Activated CD4-positive, alpha-beta T cell treated with anti-CD3 and anti-CD28 coated beads for 24 hours (primary cell): ENCODE data around the gene FAM149A.
A peak's percentile ranks its signal among the peaks of the same experiment; 100 is the strongest.

ENCODE experiments used
- DNase-seq, 2 donors: peaks; one replicate each; pipeline ENCODE4 v3.0.0-alpha.2; 2020; ENCODE audit warnings: low read depth in 2 of 2

Gene FAM149A

GRCh38 chr4:186158966-186159365 is 54.5 kb downstream of the FAM149A start:
- DNase-seq: no peak

DNA sequence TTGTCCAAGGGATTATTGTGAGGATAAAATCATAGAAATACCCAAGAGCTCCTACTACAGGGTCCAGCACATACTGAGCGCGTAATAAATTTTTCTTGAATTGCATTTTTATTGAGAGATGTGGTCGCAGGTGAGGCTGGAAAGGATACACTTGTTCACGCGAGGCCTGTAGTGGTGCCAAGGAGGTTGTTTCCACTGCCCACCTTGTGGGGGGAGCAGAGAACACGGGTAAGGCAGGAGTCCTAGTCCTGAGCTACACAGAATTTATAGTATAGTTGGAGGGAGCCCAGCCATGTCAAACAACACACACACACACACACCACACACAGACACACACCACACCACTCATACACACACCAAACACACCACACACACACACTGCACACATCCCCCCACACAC is 55.1 kb downstream of the FAM149A start:
- DNase-seq: no peak

GRCh38 chr4:186161138-186161537 is 56.6 kb downstream of the FAM149A start:
- no peak for DNase-seq

DNA sequence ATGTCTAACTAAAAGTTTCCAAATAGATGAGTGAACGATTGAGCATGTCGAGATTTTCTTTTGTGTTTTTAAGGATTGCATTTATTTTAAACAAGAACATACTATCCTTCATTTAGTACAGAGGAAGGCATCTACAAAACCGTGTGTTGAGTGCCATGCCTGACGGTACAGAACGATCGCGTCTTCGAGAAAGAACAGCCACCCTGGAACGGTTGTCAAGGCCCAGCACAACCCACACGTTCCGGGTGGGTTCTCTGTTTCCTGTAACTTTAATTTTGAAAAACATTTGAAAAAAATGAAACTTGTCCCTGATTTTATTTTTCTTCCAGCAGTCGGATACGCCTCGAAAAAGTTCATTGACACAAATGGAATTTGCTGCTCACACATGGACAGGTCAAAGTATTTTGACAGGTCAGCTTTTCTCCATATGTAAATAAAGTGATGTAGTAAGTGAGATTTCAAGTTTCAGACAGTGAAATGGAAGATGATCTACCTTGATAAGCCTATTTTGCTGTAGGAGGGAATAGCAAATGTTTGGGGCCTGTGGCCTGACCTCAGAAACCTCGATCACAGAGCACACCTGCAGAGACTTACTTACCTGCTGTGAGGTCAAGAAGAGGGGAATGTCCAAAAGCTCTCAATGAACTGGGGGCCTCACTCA is 62.5 kb downstream of the FAM149A start:
- no peak for DNase-seq

DNA sequence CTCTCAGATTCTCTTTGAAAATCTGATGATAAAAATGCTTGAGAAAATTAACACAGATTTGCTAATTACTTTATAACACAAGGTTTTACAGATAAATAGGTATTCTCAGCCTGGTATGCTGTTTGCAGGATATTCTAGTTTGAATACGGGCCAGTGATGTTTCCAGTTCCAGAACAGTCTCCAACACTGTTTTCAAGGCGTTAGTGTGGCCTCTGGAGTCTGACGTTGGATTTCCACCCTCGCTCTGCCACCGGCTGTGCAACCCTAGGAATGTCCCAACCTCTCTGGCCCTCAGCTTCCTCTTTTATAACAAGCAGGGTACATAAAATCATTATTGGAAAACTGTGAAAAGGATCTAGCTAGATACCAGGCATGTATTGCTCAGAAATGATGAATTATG is 63.1 kb downstream of the FAM149A start:
- no peak for DNase-seq

- no peak for DNase-seq
Measured at GRCh38 chr4:186168750-186169149, 64.2 kb downstream of the FAM149A start.

GRCh38 chr4:186169333-186169944 is 64.9 kb downstream of the FAM149A start:
- no peak for DNase-seq

- DNase-seq: no peak
Measured at GRCh38 chr4:186169945-186170802, 65.7 kb downstream of the FAM149A start.

DNA sequence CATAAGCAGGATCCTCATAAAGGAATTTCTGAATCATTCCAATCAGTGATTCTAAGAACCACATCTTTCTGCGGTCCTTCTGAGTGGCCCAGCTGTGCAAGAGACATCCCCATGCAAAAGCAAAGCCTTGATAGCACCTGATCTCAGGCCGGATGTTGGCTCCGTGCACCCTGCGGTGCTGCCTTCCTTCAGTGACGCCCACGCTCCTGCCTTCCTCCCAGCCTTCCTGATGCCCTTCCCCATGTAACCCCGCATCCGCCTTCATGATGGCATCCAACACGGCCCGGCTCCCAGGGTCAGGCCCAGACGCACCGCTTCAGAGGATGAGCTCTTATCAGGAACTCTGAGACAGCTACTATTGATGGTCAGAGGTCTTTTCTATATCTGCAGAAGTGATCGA is 66.5 kb downstream of the FAM149A start:
- no peak for DNase-seq

DNA sequence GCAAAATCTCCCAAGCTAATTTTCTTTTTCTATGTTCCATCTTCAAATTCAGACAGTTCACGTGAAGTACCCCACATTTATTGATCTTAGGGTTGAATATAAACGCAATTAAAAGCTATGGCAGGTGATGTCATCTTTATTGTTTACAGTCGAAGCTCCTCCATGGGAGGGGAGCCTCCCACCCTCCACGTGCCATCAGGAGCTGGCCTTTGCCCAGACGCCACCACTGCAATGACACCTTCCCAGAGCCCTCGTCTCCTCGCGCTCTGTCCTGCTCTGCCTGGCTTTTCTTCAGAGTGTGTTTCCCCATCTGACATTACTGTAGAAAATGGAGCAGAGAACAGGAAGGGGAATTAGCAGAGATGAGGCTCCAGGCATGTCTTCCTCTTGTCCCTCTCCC is 68.0 kb downstream of the FAM149A start:
- DNase-seq: no peak

DNA sequence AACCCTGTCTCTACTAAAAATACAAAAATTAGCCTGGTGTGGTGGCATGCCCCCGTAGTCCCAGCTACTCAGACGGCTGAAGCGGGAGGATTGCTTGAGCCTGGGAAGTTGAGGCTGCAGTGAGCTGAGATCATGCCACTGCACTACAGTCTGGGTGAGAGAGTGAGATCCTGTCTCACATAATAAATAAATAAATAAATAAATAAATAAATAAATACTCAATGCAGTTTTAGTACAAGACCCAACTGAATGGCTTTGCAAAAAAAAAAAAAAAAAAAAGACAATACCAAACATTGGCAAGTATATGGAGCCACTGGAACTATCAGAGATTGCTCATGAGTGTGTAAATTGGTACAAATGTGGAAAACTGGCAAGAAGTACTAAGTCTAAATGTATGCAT is 83.6 kb downstream of the FAM149A start:
- DNase-seq: no peak

GRCh38 chr4:186189656-186190055 is 85.2 kb downstream of the FAM149A start:
- no peak for DNase-seq

DNA sequence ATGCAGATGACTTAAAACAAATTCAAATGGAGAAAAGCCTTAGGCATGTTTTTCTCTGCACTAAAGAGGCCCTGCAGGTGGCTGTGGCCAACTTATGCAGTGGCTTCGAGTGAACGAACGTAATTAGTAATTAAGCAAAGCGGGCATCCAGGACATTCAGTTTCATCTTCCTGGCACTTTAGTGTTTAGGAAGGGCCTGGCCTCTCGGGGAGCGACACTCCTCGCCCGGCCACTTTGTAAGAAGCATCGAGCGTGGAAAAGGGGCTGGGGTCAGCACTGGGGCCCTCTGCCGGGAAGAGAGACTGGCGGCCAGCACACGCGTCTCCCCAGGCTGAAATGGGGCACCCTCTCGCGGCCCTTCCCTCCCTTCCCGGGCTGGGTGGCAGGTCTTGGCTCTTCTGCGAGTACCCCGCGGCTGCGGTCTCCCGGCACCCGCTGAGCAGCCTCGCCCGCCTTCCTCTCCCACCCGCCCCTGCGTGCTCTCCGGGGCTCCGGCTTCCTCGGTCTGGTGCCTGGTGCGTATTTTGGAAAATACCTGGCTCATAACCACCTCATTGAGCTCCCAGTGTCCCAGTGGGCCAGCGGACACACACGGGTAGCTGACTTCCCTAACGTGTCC is 86.2 kb downstream of the FAM149A start:
- peak; percentile 23 to 24 for DNase-seq

- peak; percentile 76 to 77 for DNase-seq
Measured at GRCh38 chr4:186191200-186192065, 86.9 kb downstream of the FAM149A start, which contains the start of gene CYP4V2. Gene CYP4V2 (plus strand): TSS chr4:186191567. CDS start chr4:186191824, 257 bp downstream.

DNA sequence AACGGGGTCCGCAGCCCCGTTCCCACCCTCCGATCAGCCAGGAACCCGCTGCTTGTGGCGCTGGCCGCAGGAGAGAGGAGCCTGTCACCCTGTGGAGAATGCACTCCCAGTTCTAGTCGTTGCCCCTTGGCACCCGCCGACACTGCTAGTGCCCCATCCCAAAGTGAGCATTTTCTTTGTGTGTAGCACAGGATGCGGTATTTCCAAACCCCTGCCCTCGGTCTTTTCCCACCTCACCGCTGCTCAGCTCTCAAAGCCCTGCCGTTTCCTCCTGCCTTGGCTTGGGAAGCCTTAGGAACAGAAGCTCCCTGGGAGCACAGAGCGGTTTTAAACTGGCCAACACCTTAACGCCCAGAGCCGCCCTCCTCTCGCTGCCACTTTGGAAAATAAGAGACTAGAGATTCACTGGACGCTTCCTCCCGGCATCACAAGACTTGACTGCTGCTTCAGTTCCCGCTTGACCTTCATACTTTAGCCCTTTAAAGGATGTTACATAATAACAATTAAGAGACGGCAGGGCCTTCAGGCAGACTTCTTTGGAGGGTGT is 87.6 kb downstream of the FAM149A start:
- peak; percentile 4 to 14 for DNase-seq

- no peak for DNase-seq
Measured at GRCh38 chr4:186193851-186194250, 89.3 kb downstream of the FAM149A start.

DNA sequence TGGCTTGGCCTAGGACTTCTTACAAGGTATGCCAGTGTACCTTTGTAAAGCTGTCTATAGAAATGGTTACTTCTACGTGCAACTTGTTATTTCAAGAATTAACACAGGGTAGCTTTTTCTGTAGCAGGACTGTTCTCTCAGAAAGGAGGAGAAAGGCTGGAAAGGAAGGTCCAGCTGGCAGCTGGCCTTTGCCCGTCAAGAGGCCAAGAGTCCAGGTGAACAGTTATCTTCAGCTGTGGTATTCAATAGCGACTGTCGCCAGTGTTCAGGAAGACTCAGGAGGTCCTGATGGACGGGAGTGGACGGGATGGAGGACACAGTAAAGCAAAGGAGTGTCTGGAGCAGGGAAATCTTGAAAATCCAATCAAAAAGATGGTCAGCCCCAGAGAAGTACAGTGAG is 91.6 kb downstream of the FAM149A start:
- DNase-seq: no peak

- no peak for DNase-seq
Measured at GRCh38 chr4:186200516-186200915, 96.0 kb downstream of the FAM149A start.

DNA sequence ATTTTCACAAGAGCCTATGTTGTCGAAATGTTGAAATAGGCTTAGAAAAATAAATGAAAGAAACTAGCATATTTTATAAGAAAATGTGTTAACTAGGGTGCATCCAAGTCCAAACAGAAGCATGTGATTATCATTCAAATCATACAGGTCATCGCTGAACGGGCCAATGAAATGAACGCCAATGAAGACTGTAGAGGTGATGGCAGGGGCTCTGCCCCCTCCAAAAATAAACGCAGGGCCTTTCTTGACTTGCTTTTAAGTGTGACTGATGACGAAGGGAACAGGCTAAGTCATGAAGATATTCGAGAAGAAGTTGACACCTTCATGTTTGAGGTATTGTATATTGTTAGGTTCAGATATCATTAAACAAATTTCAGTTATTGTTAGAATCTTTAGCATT is 96.5 kb downstream of the FAM149A start:
- no peak for DNase-seq

DNA sequence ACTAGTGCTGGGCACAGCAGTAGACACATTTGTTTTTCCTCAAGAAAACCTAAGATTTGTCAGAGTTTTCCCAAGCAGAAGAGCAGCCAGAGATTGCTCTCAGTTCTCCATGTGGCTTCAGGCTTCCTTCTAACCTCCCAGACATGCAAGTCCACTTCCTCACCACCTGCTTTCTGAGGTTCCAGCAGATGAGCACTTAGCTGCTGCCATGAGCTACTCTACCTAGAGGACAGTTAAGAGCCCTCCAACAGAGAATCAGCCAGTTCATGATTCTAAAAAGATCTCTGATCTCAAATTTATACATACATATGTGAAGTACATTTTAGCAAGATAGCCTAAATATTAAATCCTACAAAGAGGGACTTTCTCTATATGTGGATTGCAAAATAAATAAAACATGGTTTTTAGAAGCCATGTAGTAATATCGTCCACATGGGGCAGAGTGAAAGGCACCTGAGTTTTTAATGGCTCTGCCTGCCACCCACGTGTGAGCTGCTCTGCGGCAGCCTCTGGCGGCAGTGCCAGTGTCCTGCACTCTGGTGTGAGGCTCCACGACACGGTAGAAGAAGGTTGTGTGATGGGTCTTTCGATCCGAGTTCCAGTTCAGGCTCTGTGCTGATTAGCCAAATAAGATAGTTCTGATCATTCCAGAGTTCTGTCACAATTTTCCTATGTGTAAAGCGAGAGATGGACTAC is 97.2 kb downstream of the FAM149A start:
- DNase-seq: peak in 1 of 2 donors; percentile 41
